ENCODE results near the gene CTRB1. TPM values are rescaled to one million over a fixed set of nuclear protein-coding genes. Genes with fewer than 3 reads are reported as not detected.
A peak's percentile ranks its signal among the peaks of the same experiment; 100 is the strongest.

The CTRB1 gene
- total and polyA plus RNA-seq, 2 of the 13 experiments (the other 11 are each of a cell fraction or from before 2014, with no cell fraction given) = not detected

GRCh38 chr16:75239542-75240122, 20.8 kb downstream of the CTRB1 start (continued):
- TF ChIP-seq CEBPZ (IDR thresholded peaks at IDR 0.05; ENCODE audit: low read length) (no peak), KDM5B (CRISPR knock-in tag; IDR thresholded peaks at IDR 0.05; ENCODE audit: borderline replicate concordance) (no peak), SMAD9 (CRISPR knock-in tag; IDR thresholded peaks at IDR 0.05) (no peak), ZNF737 (CRISPR knock-in tag; IDR thresholded peaks at IDR 0.05; ENCODE audit: borderline replicate concordance) (no peak), HMGXB3 (CRISPR knock-in tag; IDR thresholded peaks at IDR 0.05; ENCODE audit: borderline replicate concordance) (no peak), ZNF616 (CRISPR knock-in tag; IDR thresholded peaks at IDR 0.05; ENCODE audit: low read depth) (no peak), ZNF292 (CRISPR knock-in tag; IDR thresholded peaks at IDR 0.05; ENCODE audit: borderline replicate concordance, low read depth) (no peak), JUNB (CRISPR knock-in tag; IDR thresholded peaks at IDR 0.05; ENCODE audit: borderline replicate concordance) (no peak), GTF3A (CRISPR knock-in tag; conservative IDR thresholded peaks at IDR 0.05) (no peak), BRD4 (CRISPR knock-in tag; IDR thresholded peaks at IDR 0.05) (no peak), ZFP91 (CRISPR knock-in tag; IDR thresholded peaks at IDR 0.05; ENCODE audit: borderline replicate concordance) (0 out of 2 replicates have a peak, but pooled peaks have one; percentile 1), KMT2B (CRISPR knock-in tag; IDR thresholded peaks at IDR 0.05) (no peak), ZFY (CRISPR knock-in tag; IDR thresholded peaks at IDR 0.05) (0 out of 2 replicates have a peak, but pooled peaks have one; percentile 20), ZNF746 (CRISPR knock-in tag; IDR thresholded peaks at IDR 0.05) (no peak), BRCA1 (CRISPR knock-in tag; IDR thresholded peaks at IDR 0.05) (no peak), AKAP8 (CRISPR knock-in tag; IDR thresholded peaks at IDR 0.05) (0 out of 2 replicates have a peak, but pooled peaks have one; percentile 23)
- TF ChIP-seq, protein P1, sequence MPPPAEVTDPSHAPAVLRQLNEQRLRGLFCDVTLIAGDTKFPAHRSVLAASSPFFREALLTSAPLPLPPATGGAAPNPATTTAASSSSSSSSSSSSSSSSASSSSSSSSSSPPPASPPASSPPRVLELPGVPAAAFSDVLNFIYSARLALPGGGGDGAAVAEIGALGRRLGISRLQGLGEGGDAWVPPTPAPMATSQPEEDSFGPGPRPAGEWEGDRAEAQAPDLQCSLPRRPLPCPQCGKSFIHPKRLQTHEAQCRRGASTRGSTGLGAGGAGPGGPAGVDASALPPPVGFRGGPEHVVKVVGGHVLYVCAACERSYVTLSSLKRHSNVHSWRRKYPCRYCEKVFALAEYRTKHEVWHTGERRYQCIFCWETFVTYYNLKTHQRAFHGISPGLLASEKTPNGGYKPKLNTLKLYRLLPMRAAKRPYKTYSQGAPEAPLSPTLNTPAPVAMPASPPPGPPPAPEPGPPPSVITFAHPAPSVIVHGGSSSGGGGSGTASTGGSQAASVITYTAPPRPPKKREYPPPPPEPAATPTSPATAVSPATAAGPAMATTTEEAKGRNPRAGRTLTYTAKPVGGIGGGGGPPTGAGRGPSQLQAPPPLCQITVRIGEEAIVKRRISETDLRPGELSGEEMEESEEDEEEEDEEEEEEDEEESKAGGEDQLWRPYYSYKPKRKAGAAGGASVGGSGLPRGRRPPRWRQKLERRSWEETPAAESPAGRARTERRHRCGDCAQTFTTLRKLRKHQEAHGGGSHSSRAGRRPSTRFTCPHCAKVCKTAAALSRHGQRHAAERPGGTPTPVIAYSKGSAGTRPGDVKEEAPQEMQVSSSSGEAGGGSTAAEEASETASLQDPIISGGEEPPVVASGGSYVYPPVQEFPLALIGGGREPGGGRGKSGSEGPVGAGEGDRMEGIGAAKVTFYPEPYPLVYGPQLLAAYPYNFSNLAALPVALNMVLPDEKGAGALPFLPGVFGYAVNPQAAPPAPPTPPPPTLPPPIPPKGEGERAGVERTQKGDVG (CRISPR knock-in tag; IDR thresholded peaks at IDR 0.05; ENCODE audit: borderline replicate concordance) = no peak
